Measurements from ENCODE around the gene PANX3. TPM values are rescaled to one million over a fixed set of nuclear protein-coding genes. Genes with fewer than 3 reads are reported as not detected.

The PANX3 gene
- total RNA-seq, 1 donor from 2014 or later, result not detected

GRCh38 chr11:124640666-124641065 is 29.4 kb downstream of the PANX3 start:
- DNase-seq (ENCODE audit: low spot score in 2 of 2, unreplicated experiment in 2 of 2), result no peak
- Mint-ChIP-seq H3K4me3 (no peak overlapping the region), H3K27ac (no peak overlapping the region), H3K4me1 (peaks cover 5% of the 10 kb centered on the region), H3K27me3 (ENCODE audit: low read depth) (no peaks in the 10 kb centered on the region), H3K36me3 (peaks cover 2% of the 10 kb centered on the region), H3K9me3 (peaks cover 3% of the 10 kb centered on the region)
- no peak for TF ChIP-seq CTCF (IDR thresholded peaks at IDR 0.05; ENCODE audit: unreplicated experiment)

- TF ChIP-seq CTCF (IDR thresholded peaks at IDR 0.05; ENCODE audit: unreplicated experiment), result no peak
- Mint-ChIP-seq H3K4me3 (no peak overlapping the region), H3K27me3 (ENCODE audit: low read depth) (no peaks in the 10 kb centered on the region), H3K9me3 (peaks cover 3% of the 10 kb centered on the region), H3K27ac (no peak overlapping the region), H3K4me1 (peaks cover 5% of the 10 kb centered on the region), H3K36me3 (peaks cover 2% of the 10 kb centered on the region)
- no peak for DNase-seq (ENCODE audit: low spot score in 2 of 2, unreplicated experiment in 2 of 2)
Measured at GRCh38 chr11:124642628-124643027, 31.4 kb downstream of the PANX3 start.

GRCh38 chr11:124643042-124643604 is 31.9 kb downstream of the PANX3 start:
- DNase-seq (ENCODE audit: low spot score in 2 of 2, unreplicated experiment in 2 of 2), result no peak
- TF ChIP-seq CTCF (IDR thresholded peaks at IDR 0.05; ENCODE audit: unreplicated experiment), result no peak
- Mint-ChIP-seq H3K27ac (no peak overlapping the region), H3K36me3 (peaks cover 2% of the 10 kb centered on the region), H3K4me1 (peaks cover 5% of the 10 kb centered on the region), H3K4me3 (no peak overlapping the region), H3K9me3 (peaks cover 3% of the 10 kb centered on the region), H3K27me3 (ENCODE audit: low read depth) (no peaks in the 10 kb centered on the region)

GRCh38 chr11:124643605-124644425 is 32.6 kb downstream of the PANX3 start:
- DNase-seq (ENCODE audit: low spot score in 2 of 2, unreplicated experiment in 2 of 2), result no peak
- no peak overlapping the region for H3K4me3 Mint-ChIP-seq
- no peaks in the 10 kb centered on the region for H3K27me3 Mint-ChIP-seq (ENCODE audit: low read depth)
- H3K4me1 Mint-ChIP-seq, result peaks cover 5% of the 10 kb centered on the region
- TF ChIP-seq CTCF (IDR thresholded peaks at IDR 0.05; ENCODE audit: unreplicated experiment), result no peak
- peaks cover 3% of the 10 kb centered on the region for H3K9me3 Mint-ChIP-seq
- H3K36me3 Mint-ChIP-seq, result no peaks in the 10 kb centered on the region
- no peak overlapping the region for H3K27ac Mint-ChIP-seq

- H3K27me3 Mint-ChIP-seq (ENCODE audit: low read depth), result no peaks in the 10 kb centered on the region
- peak in 1 of 2 experiments; percentile 56 for DNase-seq (ENCODE audit: low spot score in 2 of 2, unreplicated experiment in 2 of 2)
- H3K9me3 Mint-ChIP-seq, result peaks cover 3% of the 10 kb centered on the region
- peak; percentile 96 for TF ChIP-seq CTCF (IDR thresholded peaks at IDR 0.05; ENCODE audit: unreplicated experiment)
- H3K4me1 Mint-ChIP-seq, result peaks cover 5% of the 10 kb centered on the region
- no peak overlapping the region for H3K27ac Mint-ChIP-seq
- no peak overlapping the region for H3K4me3 Mint-ChIP-seq
- no peaks in the 10 kb centered on the region for H3K36me3 Mint-ChIP-seq
Measured at GRCh38 chr11:124644426-124645280, 33.4 kb downstream of the PANX3 start.
